ENCODE results near the gene CD79B.

- TF ChIP-seq POLR2A (IDR thresholded peaks at IDR 0.05): no peak
- TF ChIP-seq CTCF (IDR thresholded peaks at IDR 0.05): no peak
- TF ChIP-seq POLR2AphosphoS5 (IDR thresholded peaks at IDR 0.05): no peak
Observed at GRCh38 chr17:63978272-63979200, 46.4 kb upstream of the CD79B start.

All from sigmoid colon (tissue), 4 donors.